Measurements from ENCODE around the gene TAF1B.

GRCh38 chr2:9944330-9944758 lies 101.1 kb downstream of the TAF1B start:
- TF ChIP-seq ZNF274 (IDR thresholded peaks at IDR 0.05; ENCODE audit: low read depth, low read length) (no peak), SUZ12 (IDR thresholded peaks at IDR 0.05; ENCODE audit: extremely low read depth, insufficient read depth, insufficient read length) (no peak)
